Endothelial cell of umbilical vein (primary cell): ENCODE data around the gene MAML2. TPM values are rescaled to one million over a fixed set of nuclear protein-coding genes. Genes with fewer than 3 reads are reported as not detected.

Experiments used
- BruUV-seq: library from RNA; stranded (reverse); fragments of 400-500 nt; replicated peaks from 2 replicates; lab custom pipeline; 2021; lab: Mats Ljungman, UMichigan
- CTCF ChIA-PET: fragments of 300-600, 350-600 bp; sonication (Branson Sonifier 250); formaldehyde crosslinking; loops from one replicate; lab custom pipeline; 2021; ENCODE audit warnings: antibody characterized with exemption, inconsistent platforms; lab: Charles Lee
- POLR2A ChIA-PET: fragments of 300-600, 350-600 bp; sonication (Branson Sonifier 250); formaldehyde crosslinking; loops from one replicate; lab custom pipeline; 2021; ENCODE audit warnings: antibody characterized with exemption, inconsistent platforms; lab: Charles Lee
- DNase-seq: peaks from one replicate; pipeline ENCODE4 v3.0.0-alpha.2; 2011; ENCODE audit warnings: low read depth, low spot score
- FAIRE-seq: peaks from 2 replicates; lab custom pipeline; 2011; peaks lifted over from hg19 to GRCh38; lab: Jason Lieb, UNC
- H2AFZ ChIP-seq: 2 replicates; pipeline ENCODE4 v1.6.0; 2012; ENCODE audit warnings: low read depth, low read length, control low read depth, inconsistent platforms
- H3K27ac ChIP-seq: 2 replicates; pipeline ENCODE4 v1.5.1; 2011; ENCODE audit warnings: low read depth, mild to moderate bottlenecking, control low read depth, low read length, moderate library complexity; ENCODE audit not compliant: insufficient read depth
- H3K27me3 ChIP-seq, 2 experiments: 2 replicates each; pipeline versions ENCODE4 v1.6.0 to v1.6.1; 2011; ENCODE audit warnings: low read length in 2 of 2, mixed read lengths in 1 of 2; ENCODE audit not compliant: control insufficient read depth in 2 of 2, insufficient read depth in 2 of 2
- H3K36me3 ChIP-seq, 2 experiments: 2 replicates in 1 of 2; 3 replicates in 1 of 2; pipeline ENCODE4 v1.5.1; 2011; ENCODE audit warnings: low read length in 2 of 2, mild to moderate bottlenecking in 1 of 2, moderate library complexity in 1 of 2; ENCODE audit not compliant: control insufficient read depth in 2 of 2, insufficient read depth in 2 of 2; ENCODE audit errors: extremely low read depth in 1 of 2
- H3K4me1 ChIP-seq: 3 replicates; pipeline ENCODE4 v1.5.1; 2011; ENCODE audit warnings: mild to moderate bottlenecking, low read length; ENCODE audit not compliant: control insufficient read depth, insufficient read depth; ENCODE audit errors: extremely low read depth
- H3K4me2 ChIP-seq: 2 replicates; pipeline ENCODE4 v1.6.1; 2011; ENCODE audit warnings: low read length, control low read depth, mixed read lengths; ENCODE audit not compliant: insufficient read depth
- H3K4me3 ChIP-seq, 3 experiments: fragments of 200-600 bp in 1 of 3; sonication (generic), shearing (Covaris generic) in 1 of 3; replicated peaks in 1 of 3; 2 replicates each; pipeline ENCODE4 v1.5.1; 2011 to 2016; ENCODE audit warnings: control low read depth in 3 of 3, low read length in 3 of 3, mild to moderate bottlenecking in 2 of 3, inconsistent platforms in 1 of 3, low read depth in 1 of 3, moderate library complexity in 1 of 3; ENCODE audit not compliant: insufficient read depth in 1 of 3
- H3K79me2 ChIP-seq: 2 replicates; pipeline ENCODE4 v1.6.0; 2012; ENCODE audit warnings: low read length, inconsistent platforms; ENCODE audit not compliant: control insufficient read depth, insufficient read depth
- H3K9ac ChIP-seq: replicated peaks from 2 replicates; pipeline ENCODE3; 2011; ENCODE audit warnings: low read length, control low read depth; ENCODE audit not compliant: insufficient read depth; ENCODE audit errors: extremely low read depth
- H3K9me1 ChIP-seq: replicated peaks from 3 replicates; pipeline ENCODE4 v1.6.0; 2011; ENCODE audit warnings: mild to moderate bottlenecking, low read length; ENCODE audit not compliant: control insufficient read depth, insufficient read depth; ENCODE audit errors: extremely low read depth
- H3K9me3 ChIP-seq: replicated peaks from 2 replicates; pipeline ENCODE4 v1.5.1; 2012; ENCODE audit warnings: low read length, inconsistent platforms; ENCODE audit not compliant: control insufficient read depth, insufficient read depth
- H4K20me1 ChIP-seq: replicated peaks from 2 replicates; pipeline ENCODE3; 2011; ENCODE audit warnings: mild to moderate bottlenecking, low read length; ENCODE audit not compliant: control insufficient read depth, insufficient read depth; ENCODE audit errors: extremely low read depth
- EZH2 ChIP-seq: IDR thresholded peaks from 2 replicates; pipeline ENCODE4 v1.6.1; 2012; ENCODE audit warnings: borderline replicate concordance, low read depth, mild to moderate bottlenecking, moderate library complexity, low read length, inconsistent platforms; ENCODE audit not compliant: severe bottlenecking
- GATA2 ChIP-seq: IDR thresholded peaks from 2 replicates; pipeline ENCODE4 v1.7.0; 2011; ENCODE audit warnings: low read depth, mild to moderate bottlenecking, moderate library complexity, mixed read lengths, low read length; ENCODE audit not compliant: insufficient read length, insufficient read depth
- MYC ChIP-seq: IDR thresholded peaks from one replicate; pipeline ENCODE4 v1.6.1; 2011; ENCODE audit warnings: mild to moderate bottlenecking, low read depth, low read length
- POLR2A ChIP-seq: IDR thresholded peaks from 2 replicates; pipeline ENCODE4 v1.6.1; 2012; ENCODE audit warnings: low read depth, mild to moderate bottlenecking, control low read depth, low read length
- dilution Hi-C: fragments of 300-500 bp; cut with MboI; formaldehyde crosslinking; loops from one replicate; pipeline ENCODE4 v1.15.0; 2019; ENCODE audit warnings: low sequenced_read_pairs; ENCODE audit not compliant: extremely low pct_ligation_motif_present
- intact Hi-C: fragments of 100-400 bp; cut with micrococcal nuclease; formaldehyde crosslinking; loops from one replicate; pipeline ENCODE4 v1.10.0; 2022
- polyA plus RNA-seq, 4 experiments: library from polyadenylated mRNA; depleted of rRNA in 3 of 4; stranded (reverse) in 3 of 4; unstranded in 1 of 4; fragments of >200 nt; gene quantifications; 2 replicates each; pipeline versions ENCODE4 v1.2.1 to v1.2.3, GENCODE V29; 2011 to 2012; ENCODE audit warnings: missing spikeins in 1 of 4
- total RNA-seq: library from RNA; stranded (reverse); gene quantifications from 2 replicates; pipeline ENCODE4 v1.2.3, GENCODE V29; 2021
- TF ChIP-seq, protein P1 (sequence below): IDR thresholded peaks from 2 replicates; pipeline ENCODE4 v1.6.1; 2011; ENCODE audit not compliant: insufficient read depth, insufficient read length

Gene MAML2
- total and polyA plus RNA-seq, 2 donors (not counting 3 experiments of a cell fraction or from before 2014, with no cell fraction given): 12.4 to 16.8 TPM

DNA sequence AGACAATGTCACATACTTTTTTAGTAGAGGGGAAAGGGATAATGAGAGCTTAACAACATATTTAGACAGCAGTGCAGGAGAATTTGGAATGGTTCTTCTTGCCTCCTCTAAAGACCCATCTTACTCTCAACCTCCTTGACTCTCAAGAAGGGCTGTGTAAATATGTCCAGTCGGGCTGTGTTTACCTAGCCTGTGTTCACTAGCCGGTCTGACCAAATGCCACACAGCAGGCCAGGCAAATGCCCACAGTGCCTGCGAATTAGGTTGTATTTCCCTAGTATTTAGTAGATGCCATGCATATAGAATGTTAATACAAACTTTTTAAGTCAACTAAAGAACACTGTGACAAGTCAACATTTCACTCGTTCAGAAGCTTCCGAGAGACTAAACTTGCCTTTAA lies 367.7 kb downstream of the MAML2 start:
- BruUV-seq: no TSS peak
- H3K9ac ChIP-seq: no peak overlapping the region
- no peak overlapping the region for H2AFZ ChIP-seq
- ChIA-PET POLR2A (no interaction called here), CTCF (no interaction called here)
- no peaks in the 10 kb centered on the region for H3K27me3 ChIP-seq
- intact Hi-C loops: loop anchor here (5.0 kb wide), 1 partner anchor 417 kb away; the partner anchor contains the start of gene JRKL
- H3K4me2 ChIP-seq: no peak overlapping the region
- no peaks in the 10 kb centered on the region for H4K20me1 ChIP-seq
- FAIRE-seq: no peak
- TF ChIP-seq POLR2A (no peak), GATA2 (no peak)
- no peaks in the 10 kb centered on the region for H3K79me2 ChIP-seq
- no peak overlapping the region for H3K4me3 ChIP-seq
- H3K9me1 ChIP-seq: no peaks in the 10 kb centered on the region
- peaks cover 22% of the 10 kb centered on the region for H3K4me1 ChIP-seq
- dilution Hi-C loops: no loop called here
- no peak for DNase-seq
- H3K36me3 ChIP-seq: peaks cover 0 to 7% of the 10 kb centered on the region in 2 experiments
- H3K9me3 ChIP-seq: no peaks in the 10 kb centered on the region
- no peak overlapping the region for H3K27ac ChIP-seq

DNA sequence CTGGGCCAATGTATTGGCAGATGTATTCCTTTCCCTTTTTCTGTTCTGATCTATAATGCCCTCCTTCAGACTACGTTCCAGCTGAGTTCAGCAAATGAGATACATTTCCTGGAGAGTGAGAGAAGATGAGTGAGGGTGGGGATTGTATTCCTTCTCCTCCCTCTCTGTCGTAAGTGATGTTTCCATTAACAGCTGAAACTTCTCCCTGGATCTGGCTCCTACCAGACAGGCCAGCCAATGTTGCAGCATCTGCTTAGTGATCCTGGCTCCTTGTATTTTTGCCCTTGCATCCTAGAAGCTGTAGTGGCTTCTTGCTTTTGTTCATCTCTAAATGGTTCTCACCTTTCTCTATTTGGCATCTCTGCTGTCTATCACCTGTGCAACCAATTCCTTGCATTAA lies 370.9 kb downstream of the MAML2 start:
- no peaks in the 10 kb centered on the region for H3K9me1 ChIP-seq
- DNase-seq (no peak), FAIRE-seq (no peak)
- H3K36me3 ChIP-seq: no peaks in the 10 kb centered on the region
- H3K27me3 ChIP-seq: no peaks in the 10 kb centered on the region
- H2AFZ ChIP-seq: no peak overlapping the region
- H4K20me1 ChIP-seq: no peaks in the 10 kb centered on the region
- H3K9ac ChIP-seq: no peak overlapping the region
- intact Hi-C loops (no loop called here), dilution Hi-C loops (no loop called here)
- H3K4me2 ChIP-seq: no peak overlapping the region
- ChIA-PET CTCF (interaction anchor here (1.0 to 4.4 kb wide), 3 partner anchors 136 to 422 kb away, joined by 3 to 25 read pairs (median 4); partner anchors contain the start of gene MAML2), POLR2A (no interaction called here)
- H3K79me2 ChIP-seq: no peaks in the 10 kb centered on the region
- TF ChIP-seq EZH2 (no peak), MYC (no peak), POLR2A (no peak)
- TF ChIP-seq, protein P1, sequence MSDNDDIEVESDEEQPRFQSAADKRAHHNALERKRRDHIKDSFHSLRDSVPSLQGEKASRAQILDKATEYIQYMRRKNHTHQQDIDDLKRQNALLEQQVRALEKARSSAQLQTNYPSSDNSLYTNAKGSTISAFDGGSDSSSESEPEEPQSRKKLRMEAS: no peak
- no TSS peak for BruUV-seq
- no peak overlapping the region for H3K27ac ChIP-seq
- H3K9me3 ChIP-seq: no peaks in the 10 kb centered on the region
- H3K4me3 ChIP-seq: no peak overlapping the region
- peaks cover 9% of the 10 kb centered on the region for H3K4me1 ChIP-seq
